Measurements from ENCODE around the gene RBM3. TPM values are rescaled to one million over a fixed set of nuclear protein-coding genes. Genes with fewer than 3 reads are reported as not detected.
"Not testable (repeated sequence)": the region's sequence is repeated elsewhere in the genome, so short reads cannot be mapped to it uniquely, and the experiment has no call there.

The RBM3 gene
- total and polyA plus RNA-seq, 5 experiments from 2014 or later, result 204 to 235 (median 209) TPM

DNA sequence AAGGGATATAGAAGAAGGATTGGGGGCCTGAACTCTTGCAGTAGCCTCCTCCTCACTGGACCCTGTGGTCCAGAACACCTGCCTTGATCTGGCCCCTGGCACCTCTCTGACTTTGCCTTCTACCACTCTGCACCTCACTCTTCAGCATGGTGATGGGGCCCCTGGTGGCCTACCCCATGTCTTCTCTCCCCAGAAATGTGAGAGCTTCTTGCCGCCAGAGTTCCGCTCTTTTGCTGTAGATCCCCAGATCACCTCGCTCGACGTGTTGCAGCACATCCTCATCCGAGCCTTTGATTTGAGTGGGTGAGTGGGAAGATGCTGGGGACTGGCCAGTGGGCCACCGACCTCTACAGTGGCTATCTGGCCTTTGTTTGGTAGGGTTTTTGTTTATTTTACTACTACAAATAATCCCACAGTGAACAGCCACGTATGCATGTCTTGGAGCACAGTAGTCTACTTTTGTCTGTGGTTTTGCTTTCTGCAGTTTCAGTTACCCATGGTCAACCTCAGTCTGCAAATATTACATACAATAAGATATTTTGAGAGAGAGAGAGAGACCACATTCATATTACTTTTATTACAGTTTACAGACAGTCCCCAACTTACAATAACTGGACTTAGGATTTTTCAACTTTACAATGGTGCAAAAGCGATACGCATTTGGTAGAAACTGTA, 33.0 kb upstream of the RBM3 start:
- H3K27ac Mint-ChIP-seq, result peak overlapping the region in 8 of 10 donors; percentile 66 to 99 (median 96)
- peaks cover 11 to 22% (median 20%) of the 10 kb centered on the region in 4 donors for H3K4me1 Mint-ChIP-seq
- POLR2A ChIA-PET, result no interaction called here
- H3K4me3 Mint-ChIP-seq, result peak overlapping the region in 9 of 10 donors; percentile 37 to 96 (median 87)
- ATAC-seq (no peak), DNase-seq (no peak)
- H3K9me3 Mint-ChIP-seq, result no peaks in the 10 kb centered on the region
- no peaks in the 10 kb centered on the region for H3K27me3 Mint-ChIP-seq
- peaks cover 0 to 33% (median 0%) of the 10 kb centered on the region in 3 donors for H3K36me3 Mint-ChIP-seq

DNA sequence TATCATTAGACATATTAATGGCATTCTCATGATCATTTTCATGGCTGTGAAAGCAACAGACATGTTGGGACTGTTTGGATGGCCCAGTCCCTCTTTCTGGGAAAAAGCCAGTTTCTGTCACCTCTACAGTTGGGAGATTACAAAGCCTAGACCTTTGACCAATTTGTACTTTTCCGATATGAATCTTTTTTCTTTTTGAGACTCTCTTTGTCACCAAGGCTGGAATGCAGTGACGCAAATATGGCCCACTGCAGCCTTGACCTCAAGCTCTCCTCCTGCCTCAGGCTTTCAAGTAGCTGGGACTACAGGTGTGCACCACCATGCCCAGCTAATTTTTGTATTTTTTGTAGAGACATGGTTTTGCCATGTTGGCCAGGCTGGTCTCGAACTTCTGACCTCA, 25.4 kb upstream of the RBM3 start:
- Mint-ChIP-seq H3K27me3 (no peaks in the 10 kb centered on the region), H3K36me3 (peaks cover 0 to 69% (median 0%) of the 10 kb centered on the region in 3 donors), H3K4me3 (no peak overlapping the region), H3K9me3 (no peaks in the 10 kb centered on the region), H3K4me1 (peaks cover 0 to 2% (median under 1%) of the 10 kb centered on the region in 4 donors), H3K27ac (peak overlapping the region in 2 of 10 donors; percentile 28 to 59)
- POLR2A ChIA-PET, result interaction anchor here (0.5 kb wide), 1 partner anchor 566 kb away, joined by 3 read pairs; no protein-coding TSS in a partner anchor
- DNase-seq (no peak), ATAC-seq (no peak)

DNA sequence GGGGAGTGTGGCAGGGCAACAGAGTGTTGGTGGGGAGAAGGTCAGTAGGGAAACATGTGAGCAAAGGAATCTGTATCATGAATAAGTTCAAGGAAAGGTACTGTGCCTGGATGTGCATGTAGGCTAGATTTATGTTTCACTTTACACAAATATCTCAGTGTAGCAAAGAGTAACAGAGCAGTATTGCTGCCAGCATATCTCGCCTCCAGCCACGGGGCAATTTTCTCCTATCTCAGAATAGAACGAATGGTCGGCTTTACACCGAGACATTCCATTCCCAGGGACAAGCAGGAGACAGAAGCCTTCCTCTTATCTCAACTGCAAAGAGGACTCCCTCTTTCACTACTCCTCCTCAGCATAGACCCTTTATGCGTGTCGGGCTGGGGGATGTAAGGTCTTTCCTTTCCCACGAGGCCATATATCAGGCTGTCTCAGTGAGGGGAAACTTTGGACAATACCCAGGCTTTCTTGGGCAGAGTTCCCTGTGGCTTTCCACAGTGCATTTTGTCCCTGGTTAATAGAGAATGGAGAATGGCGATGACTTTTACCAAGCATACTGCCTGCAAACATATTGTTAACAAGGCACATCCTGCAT, 18.5 kb upstream of the RBM3 start:
- H3K27ac Mint-ChIP-seq, ATAC-seq, H3K27me3 Mint-ChIP-seq, DNase-seq, H3K9me3 Mint-ChIP-seq, H3K4me1 Mint-ChIP-seq, POLR2A ChIA-PET, H3K4me3 Mint-ChIP-seq: not testable (repeated sequence)
- peaks cover 0 to 66% (median 0%) of the 10 kb centered on the region in 3 donors for H3K36me3 Mint-ChIP-seq

DNA sequence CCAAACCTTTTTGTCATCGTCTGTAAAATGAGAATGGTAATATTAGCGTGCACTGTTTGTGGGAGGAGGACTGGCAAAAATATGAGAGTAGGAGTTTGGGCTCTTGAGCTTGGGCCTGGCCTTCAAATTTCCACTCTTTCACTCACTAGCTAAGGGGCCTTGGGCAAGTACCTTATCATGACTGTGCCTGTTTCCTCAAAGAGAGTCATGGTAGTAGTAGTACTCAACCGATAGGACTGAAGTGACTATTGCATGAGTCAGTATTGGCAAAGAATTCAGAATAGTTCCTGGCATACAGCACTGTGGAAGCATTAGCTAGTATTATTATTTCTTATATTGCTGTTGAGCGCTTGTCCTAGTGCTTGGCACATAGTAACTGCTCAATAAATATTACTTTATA, 16.0 kb upstream of the RBM3 start:
- POLR2A ChIA-PET, result no interaction called here
- peaks cover 0 to 57% (median 0%) of the 10 kb centered on the region in 3 donors for H3K36me3 Mint-ChIP-seq

DNA sequence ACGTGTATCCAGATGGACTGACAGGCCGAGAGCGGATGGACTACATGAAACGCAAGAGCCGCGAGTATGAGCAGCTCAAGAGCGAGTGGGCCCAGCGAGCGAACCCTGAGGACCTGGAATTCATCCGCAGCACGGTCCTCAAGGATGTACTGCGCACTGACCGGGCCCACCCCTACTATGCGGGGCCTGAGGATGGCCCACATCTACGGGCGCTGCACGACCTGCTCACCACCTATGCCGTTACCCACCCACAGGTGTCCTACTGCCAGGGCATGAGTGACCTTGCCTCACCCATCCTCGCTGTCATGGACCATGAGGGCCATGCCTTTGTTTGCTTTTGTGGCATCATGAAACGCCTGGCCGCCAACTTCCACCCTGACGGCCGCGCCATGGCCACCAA, 14.6 kb upstream of the RBM3 start:
- peaks cover 0 to 58% (median 0%) of the 10 kb centered on the region in 3 donors for H3K36me3 Mint-ChIP-seq
- no peak overlapping the region for H3K4me3 Mint-ChIP-seq
- H3K27me3 Mint-ChIP-seq, result no peaks in the 10 kb centered on the region
- H3K9me3 Mint-ChIP-seq, result no peaks in the 10 kb centered on the region
- no peak for ATAC-seq
- no peak for DNase-seq
- no peak overlapping the region for H3K27ac Mint-ChIP-seq
- peaks cover 0 to 4% (median 1%) of the 10 kb centered on the region in 4 donors for H3K4me1 Mint-ChIP-seq
- POLR2A ChIA-PET, result no interaction called here

More for the DNA sequence above, 16.0 kb upstream of the RBM3 start:
- H3K4me1 Mint-ChIP-seq, result peaks cover 0 to 5% (median 2%) of the 10 kb centered on the region in 4 donors
- H3K4me3 Mint-ChIP-seq, result no peak overlapping the region
- DNase-seq, result no peak
- peak overlapping the region in 1 of 10 donors; percentile 25 for H3K27ac Mint-ChIP-seq
- H3K27me3 Mint-ChIP-seq, result no peaks in the 10 kb centered on the region
- H3K9me3 Mint-ChIP-seq, result no peaks in the 10 kb centered on the region
- ATAC-seq, result no peak

DNA sequence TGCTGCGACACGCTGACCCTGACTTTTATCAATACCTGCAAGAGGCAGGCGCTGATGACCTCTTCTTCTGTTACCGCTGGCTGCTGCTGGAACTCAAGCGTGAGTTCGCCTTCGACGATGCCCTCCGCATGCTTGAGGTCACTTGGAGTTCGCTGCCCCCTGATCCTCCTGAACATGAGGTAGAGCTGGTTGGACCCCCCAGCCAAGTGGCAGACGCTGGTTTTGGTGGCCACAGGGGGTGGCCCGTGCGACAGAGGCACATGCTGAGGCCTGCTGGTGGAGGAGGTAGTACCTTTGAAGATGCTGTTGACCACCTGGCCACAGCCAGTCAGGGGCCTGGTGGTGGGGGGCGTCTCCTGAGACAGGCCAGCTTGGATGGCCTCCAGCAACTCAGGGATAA, 14.2 kb upstream of the RBM3 start:
- Mint-ChIP-seq H3K36me3 (peaks cover 0 to 55% (median 0%) of the 10 kb centered on the region in 3 donors), H3K27ac (peak overlapping the region in 1 of 10 donors; percentile 62), H3K4me1 (no peaks in the 10 kb centered on the region)

DNA sequence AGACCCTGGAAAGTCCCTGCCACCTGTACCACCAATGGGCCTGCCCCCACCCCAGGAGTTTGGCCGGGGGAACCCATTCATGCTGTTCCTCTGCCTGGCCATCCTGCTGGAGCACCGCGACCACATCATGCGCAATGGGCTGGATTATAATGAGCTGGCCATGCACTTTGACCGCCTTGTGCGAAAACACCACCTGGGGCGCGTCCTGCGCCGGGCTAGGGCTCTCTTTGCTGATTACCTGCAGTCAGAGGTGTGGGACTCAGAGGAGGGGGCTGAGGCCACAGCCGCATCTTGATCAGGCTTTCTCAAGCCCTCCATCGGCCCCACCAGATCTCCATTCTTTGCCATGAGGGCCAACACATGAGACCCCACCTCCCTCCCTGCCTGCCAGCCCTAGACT, 13.6 kb upstream of the RBM3 start:
- no peak overlapping the region for H3K4me3 Mint-ChIP-seq
- H3K9me3 Mint-ChIP-seq, result no peaks in the 10 kb centered on the region
- no peak for ATAC-seq
- H3K4me1 Mint-ChIP-seq, result no peaks in the 10 kb centered on the region
- H3K36me3 Mint-ChIP-seq, result peaks cover 0 to 49% (median 0%) of the 10 kb centered on the region in 3 donors
- DNase-seq, result no peak
- POLR2A ChIA-PET, result interaction anchor here (1.4 kb wide), 1 partner anchor 13 kb away, joined by 4 read pairs; the partner anchor contains the start of gene RBM3
- no peaks in the 10 kb centered on the region for H3K27me3 Mint-ChIP-seq
- H3K27ac Mint-ChIP-seq, result no peak overlapping the region

More for the DNA sequence above, 14.2 kb upstream of the RBM3 start:
- POLR2A ChIA-PET, result no interaction called here
- H3K27me3 Mint-ChIP-seq, result no peaks in the 10 kb centered on the region
- ATAC-seq (no peak), DNase-seq (no peak)
- H3K4me3 Mint-ChIP-seq, result no peak overlapping the region
- H3K9me3 Mint-ChIP-seq, result no peaks in the 10 kb centered on the region

DNA sequence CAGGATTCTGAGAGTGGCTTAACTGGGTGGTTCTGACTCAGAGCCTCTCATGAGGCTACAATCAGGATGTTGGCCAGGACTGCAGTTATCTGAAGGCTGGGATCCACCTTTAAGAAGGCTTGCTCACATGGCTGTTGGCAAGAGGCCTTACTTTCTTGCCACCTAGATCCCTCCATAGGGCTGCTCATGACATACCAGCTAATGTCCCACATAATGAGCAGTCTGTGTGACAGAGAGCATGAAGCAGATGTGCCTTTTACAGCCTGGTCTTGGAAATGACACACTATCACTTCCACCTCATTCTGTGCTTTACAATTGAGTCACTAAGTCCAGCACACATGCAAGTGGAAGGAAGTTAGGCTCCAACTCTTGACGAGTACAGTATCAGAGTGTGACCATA, 4.3 kb upstream of the RBM3 start:
- no peak overlapping the region for H3K27ac Mint-ChIP-seq
- peaks cover 0 to 3% (median 2%) of the 10 kb centered on the region in 3 donors for H3K36me3 Mint-ChIP-seq
- no peak overlapping the region for H3K4me3 Mint-ChIP-seq
- H3K27me3 Mint-ChIP-seq, result no peaks in the 10 kb centered on the region
- POLR2A ChIA-PET, result no interaction called here
- no peak for DNase-seq
- no peak for ATAC-seq
- peaks cover 2 to 13% (median 9%) of the 10 kb centered on the region in 4 donors for H3K4me1 Mint-ChIP-seq
- peaks cover 0 to 2% (median 0%) of the 10 kb centered on the region in 9 donors for H3K9me3 Mint-ChIP-seq

DNA sequence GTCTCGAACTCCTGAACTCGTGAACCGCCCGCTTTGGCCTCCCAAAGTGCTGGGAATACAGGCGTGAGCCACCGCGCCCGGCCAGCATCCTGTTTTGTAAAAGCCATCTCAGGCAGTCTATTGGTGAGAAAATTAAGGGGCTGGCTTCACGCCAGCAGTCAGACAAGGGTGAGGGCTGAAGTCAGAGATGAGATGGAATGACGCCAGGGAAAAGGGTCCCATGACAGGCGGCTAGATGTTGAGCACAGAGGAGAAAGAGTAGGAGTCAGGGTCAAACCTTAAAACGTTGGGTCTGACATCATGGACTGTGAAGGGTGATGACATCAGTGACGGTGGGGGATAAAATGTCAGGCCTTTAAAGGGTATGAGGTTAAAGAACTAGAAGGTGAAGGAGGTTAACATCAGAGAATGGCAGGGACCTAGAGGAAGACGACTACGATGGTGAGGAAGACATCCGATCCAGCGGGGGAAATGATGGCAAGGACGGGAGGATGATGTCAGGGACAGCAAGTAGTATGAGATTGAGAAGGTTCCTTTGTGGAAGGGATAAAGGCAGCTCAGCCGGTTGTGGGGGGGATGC, 504 bp upstream of the RBM3 start:
- Mint-ChIP-seq H3K4me1 (peaks cover 2 to 27% (median 23%) of the 10 kb centered on the region in 4 donors), H3K36me3 (peaks cover 0 to 35% (median 3%) of the 10 kb centered on the region in 3 donors)
- peak in 1 of 2 donors; percentile 31 for ATAC-seq

DNA sequence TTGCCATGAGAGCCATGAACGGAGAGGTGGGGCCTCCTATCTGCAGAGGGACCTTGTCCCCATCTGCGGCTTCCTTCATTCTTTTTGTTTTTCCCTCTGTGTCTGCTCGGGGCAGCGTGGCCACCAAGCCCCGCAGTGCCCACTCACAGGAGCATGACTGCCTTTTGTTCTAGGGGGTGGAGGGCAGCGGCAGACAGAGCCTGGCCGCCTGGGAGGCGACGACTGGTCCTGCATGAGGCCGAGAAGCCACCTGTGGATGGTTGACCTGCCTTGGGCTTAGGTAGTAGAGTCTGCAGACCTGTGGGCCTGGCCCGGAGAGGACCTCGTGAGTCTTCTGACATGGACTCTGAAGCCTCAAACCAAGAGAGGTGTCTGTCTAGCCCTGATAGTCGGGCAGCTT, 1.4 kb downstream of the RBM3 start:
- H3K27ac Mint-ChIP-seq, result peak overlapping the region in 9 of 10 donors; percentile 28 to 100 (median 84)
- H3K9me3 Mint-ChIP-seq, result peaks cover 0 to 4% (median 0%) of the 10 kb centered on the region in 9 donors
- no peak for ATAC-seq
- POLR2A ChIA-PET, result interaction anchor here (1.0 to 1.9 kb wide), 3 partner anchors 8 to 493 kb away, joined by 3 to 8 read pairs (median 6); no protein-coding TSS in a partner anchor
- H3K4me1 Mint-ChIP-seq, result peaks cover 7 to 31% (median 24%) of the 10 kb centered on the region in 4 donors
- no peak for DNase-seq
- peak overlapping the region; percentile 51 to 99 (median 96) for H3K4me3 Mint-ChIP-seq
- no peaks in the 10 kb centered on the region for H3K27me3 Mint-ChIP-seq
- H3K36me3 Mint-ChIP-seq, result peaks cover 0 to 45% (median 3%) of the 10 kb centered on the region in 3 donors

More for the DNA sequence above, 504 bp upstream of the RBM3 start:
- Mint-ChIP-seq H3K4me3 (peak overlapping the region; percentile 95 to 99 (median 98)), H3K27ac (peak overlapping the region; percentile 98 to 100 (median 100)), H3K9me3 (peaks cover 0 to 4% (median 0%) of the 10 kb centered on the region in 9 donors), H3K27me3 (no peaks in the 10 kb centered on the region)
- POLR2A ChIA-PET, result interaction anchor here (0.6 to 2.2 kb wide), 23 partner anchors 10 to 559 kb away, joined by 3 to 44 read pairs (median 5); partner anchors contain the start of genes EBP, GRIPAP1, HDAC6 and OTUD5
- peak in 1 of 10 donors; percentile 40 for DNase-seq

DNA sequence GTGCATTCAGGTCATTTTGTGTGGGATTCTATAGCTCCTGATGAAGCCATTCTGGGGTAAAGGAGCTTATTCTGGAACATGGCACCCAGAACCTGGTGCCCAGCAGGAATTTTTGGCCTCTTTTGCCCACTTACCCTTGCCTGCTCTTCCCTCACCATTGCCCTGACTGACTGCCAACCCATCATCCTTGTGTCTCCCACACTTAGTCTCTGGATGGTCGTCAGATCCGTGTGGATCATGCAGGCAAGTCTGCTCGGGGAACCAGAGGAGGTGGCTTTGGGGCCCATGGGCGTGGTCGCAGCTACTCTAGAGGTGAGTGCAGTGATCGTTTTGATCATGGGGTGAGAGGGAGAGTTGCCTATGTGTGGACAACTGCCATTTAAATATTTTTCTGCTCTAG, 1.8 kb downstream of the RBM3 start:
- Mint-ChIP-seq H3K4me1 (peaks cover 7 to 31% (median 24%) of the 10 kb centered on the region in 4 donors), H3K27ac (peak overlapping the region in 7 of 10 donors; percentile 14 to 100 (median 40)), H3K9me3 (peaks cover 0 to 4% (median 0%) of the 10 kb centered on the region in 9 donors), H3K4me3 (peak overlapping the region in 7 of 10 donors; percentile 26 to 99 (median 72)), H3K36me3 (peaks cover 0 to 45% (median 3%) of the 10 kb centered on the region in 3 donors), H3K27me3 (no peaks in the 10 kb centered on the region)
- POLR2A ChIA-PET, result interaction anchor here (1.0 kb wide), 1 partner anchor 18 kb away, joined by 3 read pairs; no protein-coding TSS in a partner anchor
- no peak for DNase-seq
- ATAC-seq, result no peak

DNA sequence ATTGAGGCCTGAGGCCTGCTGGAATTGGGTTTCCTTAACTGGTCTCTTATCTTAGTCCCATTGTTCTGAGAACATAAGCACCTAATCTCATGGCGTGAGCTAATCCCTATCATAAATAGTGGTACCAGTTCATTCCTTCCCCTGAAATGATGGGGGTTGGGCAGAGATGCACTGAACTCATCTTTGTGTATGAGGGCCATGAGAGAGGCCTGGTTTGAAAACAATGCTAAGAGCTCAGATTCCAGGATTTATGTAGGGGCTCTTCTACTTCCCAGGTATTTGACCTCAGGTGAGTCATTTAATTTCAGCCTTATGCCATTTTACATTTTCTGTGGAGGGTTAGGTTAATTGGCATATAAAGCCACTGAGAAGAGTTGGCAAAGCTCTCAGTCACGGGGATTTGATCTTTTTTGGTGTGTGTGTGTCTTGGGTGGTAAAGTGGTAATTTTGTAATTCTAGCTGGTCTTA, 4.4 kb downstream of the RBM3 start:
- no peak for DNase-seq
- ATAC-seq, result no peak
- POLR2A ChIA-PET, result interaction anchor here (0.9 to 1.4 kb wide), 2 partner anchors 18 to 39 kb away, joined by 3 read pairs; partner anchors contain the start of gene TBC1D25
- H3K4me1 Mint-ChIP-seq, result peaks cover 7 to 30% (median 25%) of the 10 kb centered on the region in 4 donors
- peak overlapping the region in 7 of 10 donors; percentile 9 to 73 (median 43) for H3K27ac Mint-ChIP-seq
- H3K4me3 Mint-ChIP-seq, result peak overlapping the region in 1 of 10 donors; percentile 28
- peaks cover 0 to 45% (median 3%) of the 10 kb centered on the region in 3 donors for H3K36me3 Mint-ChIP-seq
- peaks cover 0 to 4% (median 0%) of the 10 kb centered on the region in 9 donors for H3K9me3 Mint-ChIP-seq
- H3K27me3 Mint-ChIP-seq, result no peaks in the 10 kb centered on the region

Measured in naive thymus-derived CD8-positive, alpha-beta T cell (primary cell).